Endothelial cell (in vitro differentiated cells): ENCODE results near the gene ACSF3. TPM values are rescaled to one million over a fixed set of nuclear protein-coding genes. Genes with fewer than 3 reads are reported as not detected.

Experiments used
- DNase-seq: peaks from one replicate; pipeline ENCODE4 v3.0.0; 2021; ENCODE audit warnings: low spot score
- H3K27ac Mint-ChIP-seq: one replicate; pipeline ENCODE4 v1.8.0; 2021; ENCODE audit warnings: mixed read lengths, inconsistent platforms; ENCODE audit not compliant: unreplicated experiment
- H3K27me3 Mint-ChIP-seq: one replicate; pipeline ENCODE4 v1.8.0; 2021; ENCODE audit warnings: mild to moderate bottlenecking, moderate library complexity, mixed read lengths, inconsistent platforms; ENCODE audit not compliant: unreplicated experiment
- H3K36me3 Mint-ChIP-seq: one replicate; pipeline ENCODE4 v1.8.0; 2021; ENCODE audit warnings: mild to moderate bottlenecking, low read depth, mixed read lengths, inconsistent platforms; ENCODE audit not compliant: unreplicated experiment
- H3K4me1 Mint-ChIP-seq: one replicate; pipeline ENCODE4 v1.8.0; 2021; ENCODE audit warnings: mild to moderate bottlenecking, mixed read lengths, inconsistent platforms; ENCODE audit not compliant: unreplicated experiment
- H3K4me3 Mint-ChIP-seq: one replicate; pipeline ENCODE4 v1.8.0; 2021; ENCODE audit warnings: mild to moderate bottlenecking, mixed read lengths, inconsistent platforms; ENCODE audit not compliant: unreplicated experiment
- H3K9me3 Mint-ChIP-seq: one replicate; pipeline ENCODE4 v1.8.0; 2021; ENCODE audit warnings: mixed read lengths, inconsistent platforms; ENCODE audit not compliant: unreplicated experiment
- CTCF ChIP-seq: fragments of 200-600 bp; sonication (generic); IDR thresholded peaks from one replicate; pipeline ENCODE4 v1.5.0; 2021; ENCODE audit warnings: antibody characterized with exemption; ENCODE audit not compliant: unreplicated experiment
- total RNA-seq: library from RNA; stranded (reverse); fragmentation: NEBNext Ultra II Directional; extraction: Animal tissue kit (Norgen Biotek cat#: 25700); gene quantifications from one replicate; pipeline ENCODE4 v1.2.1, GENCODE V29; 2021; ENCODE audit not compliant: unreplicated experiment

Gene ACSF3
- total RNA-seq, 1 donor from 2014 or later: 28.2 TPM

GRCh38 chr16:89120921-89121351 is 27.3 kb downstream of the ACSF3 start:
- no peaks in the 10 kb centered on the region for H3K4me1 Mint-ChIP-seq
- no peak for TF ChIP-seq CTCF
- no peak overlapping the region for H3K4me3 Mint-ChIP-seq
- H3K9me3 Mint-ChIP-seq: no peaks in the 10 kb centered on the region
- no peak for DNase-seq
- peaks cover 32% of the 10 kb centered on the region for H3K36me3 Mint-ChIP-seq
- no peak overlapping the region for H3K27ac Mint-ChIP-seq
- H3K27me3 Mint-ChIP-seq: peaks cover 2% of the 10 kb centered on the region

- H3K27ac Mint-ChIP-seq: no peak overlapping the region
- H3K27me3 Mint-ChIP-seq: no peaks in the 10 kb centered on the region
- H3K36me3 Mint-ChIP-seq: peaks cover 30% of the 10 kb centered on the region
- no peaks in the 10 kb centered on the region for H3K9me3 Mint-ChIP-seq
- no peak for DNase-seq
- H3K4me3 Mint-ChIP-seq: no peak overlapping the region
- no peaks in the 10 kb centered on the region for H3K4me1 Mint-ChIP-seq
- no peak for TF ChIP-seq CTCF
Observed at GRCh38 chr16:89121691-89122321, 28.2 kb downstream of the ACSF3 start.

- Mint-ChIP-seq H3K4me1 (no peaks in the 10 kb centered on the region), H3K4me3 (no peak overlapping the region), H3K36me3 (peaks cover 25% of the 10 kb centered on the region), H3K27me3 (no peaks in the 10 kb centered on the region), H3K27ac (no peak overlapping the region), H3K9me3 (no peaks in the 10 kb centered on the region)
- TF ChIP-seq CTCF: no peak
- no peak for DNase-seq
Observed at GRCh38 chr16:89122322-89122851, 28.7 kb downstream of the ACSF3 start.

- TF ChIP-seq CTCF: no peak
- no peaks in the 10 kb centered on the region for H3K9me3 Mint-ChIP-seq
- no peak overlapping the region for H3K27ac Mint-ChIP-seq
- H3K36me3 Mint-ChIP-seq: peaks cover 19% of the 10 kb centered on the region
- no peak overlapping the region for H3K4me3 Mint-ChIP-seq
- no peaks in the 10 kb centered on the region for H3K4me1 Mint-ChIP-seq
- H3K27me3 Mint-ChIP-seq: no peaks in the 10 kb centered on the region
- DNase-seq: no peak
Observed at GRCh38 chr16:89123001-89123830, 29.6 kb downstream of the ACSF3 start.

GRCh38 chr16:89123831-89124100 is 30.1 kb downstream of the ACSF3 start:
- no peaks in the 10 kb centered on the region for H3K4me1 Mint-ChIP-seq
- TF ChIP-seq CTCF: no peak
- H3K36me3 Mint-ChIP-seq: peaks cover 21% of the 10 kb centered on the region

More at GRCh38 chr16:89123831-89124100, 30.1 kb downstream of the ACSF3 start:
- H3K4me3 Mint-ChIP-seq: no peak overlapping the region
- DNase-seq: no peak
- H3K27ac Mint-ChIP-seq: no peak overlapping the region
- H3K9me3 Mint-ChIP-seq: no peaks in the 10 kb centered on the region
- H3K27me3 Mint-ChIP-seq: no peaks in the 10 kb centered on the region
